ENCODE results near the gene EXD2.
A peak's percentile ranks its signal among the peaks of the same experiment; 100 is the strongest.
"Not testable (repeated sequence)": the region's sequence is repeated elsewhere in the genome, so short reads cannot be mapped to it uniquely, and the experiment has no call there.

The EXD2 gene

DNA sequence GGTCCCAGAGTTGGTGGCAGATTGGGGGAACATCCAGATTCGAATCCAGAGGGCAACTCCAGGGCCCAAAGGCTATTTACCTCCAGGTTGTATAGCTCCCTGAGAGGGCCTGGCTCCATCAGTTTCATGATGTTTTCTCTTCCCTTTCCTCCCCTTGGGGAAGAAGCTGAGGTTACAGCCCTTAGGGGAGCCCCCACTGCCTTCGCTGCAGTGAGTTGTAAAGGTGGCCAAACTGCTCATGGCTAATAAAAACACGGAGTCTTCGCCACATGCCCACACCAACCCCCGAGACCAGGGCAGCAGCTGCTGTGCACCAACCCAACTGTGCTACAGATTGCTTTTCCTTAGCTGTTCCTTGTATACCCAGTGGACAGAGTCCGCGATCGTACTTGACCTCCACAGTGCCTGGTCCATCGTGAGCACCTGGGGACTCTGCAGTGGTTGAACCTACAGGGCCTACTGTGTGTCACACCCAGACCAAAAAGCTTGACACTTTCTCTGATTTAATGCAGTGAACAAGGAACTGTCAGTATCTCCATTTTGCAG, 89.5 kb downstream of the EXD2 start:
- in situ Hi-C loops (cut with HindIII; ENCODE audit: low pct_unique_long_range_greater_than_20kb, low sequenced_read_pairs) = no loop called here
- DNase-seq (ENCODE audit: low read depth in 1 of 2, low spot score in 1 of 2) = no peak
- no peak for TF ChIP-seq JUND (IDR thresholded peaks at IDR 0.05; ENCODE audit: low read depth)

DNA sequence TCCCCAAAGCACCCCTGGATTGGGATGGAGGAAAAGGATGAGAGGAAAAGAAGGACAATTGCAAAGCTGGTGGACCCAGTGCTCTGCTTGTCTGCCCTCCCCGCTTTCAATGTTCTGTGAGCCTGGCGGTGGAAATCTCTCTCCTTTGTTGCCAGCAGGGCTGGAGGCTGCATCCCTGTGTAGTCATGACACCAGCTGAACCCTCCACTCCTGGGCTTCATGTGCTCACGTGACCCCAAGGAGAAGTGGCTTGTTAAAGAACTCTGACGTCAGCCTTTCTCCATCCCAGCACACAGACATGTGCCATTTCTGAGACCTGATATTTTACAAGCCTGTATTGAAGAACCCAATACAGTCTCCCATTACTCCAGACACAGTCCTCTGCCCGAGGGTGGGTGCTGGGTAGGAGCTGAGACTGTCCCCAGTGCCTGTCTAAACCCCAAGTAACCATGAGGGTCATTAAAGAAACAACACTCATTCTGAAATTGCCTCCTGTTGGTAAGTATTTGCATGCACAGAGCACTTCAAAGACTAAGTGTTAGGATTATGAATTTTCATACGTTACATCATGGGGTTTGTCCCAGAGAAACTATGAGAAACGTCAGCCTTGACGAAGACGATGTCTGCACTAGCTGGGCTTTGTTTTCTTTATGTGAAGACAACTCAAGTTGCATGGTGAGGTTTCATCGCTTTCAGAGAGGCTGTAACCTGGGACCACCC, 90.3 kb downstream of the EXD2 start:
- DNase-seq (ENCODE audit: low read depth in 1 of 2, low spot score in 1 of 2) = no peak
- TF ChIP-seq JUND (IDR thresholded peaks at IDR 0.05; ENCODE audit: low read depth) = no peak
- in situ Hi-C loops (cut with HindIII; ENCODE audit: low pct_unique_long_range_greater_than_20kb, low sequenced_read_pairs) = no loop called here

DNA sequence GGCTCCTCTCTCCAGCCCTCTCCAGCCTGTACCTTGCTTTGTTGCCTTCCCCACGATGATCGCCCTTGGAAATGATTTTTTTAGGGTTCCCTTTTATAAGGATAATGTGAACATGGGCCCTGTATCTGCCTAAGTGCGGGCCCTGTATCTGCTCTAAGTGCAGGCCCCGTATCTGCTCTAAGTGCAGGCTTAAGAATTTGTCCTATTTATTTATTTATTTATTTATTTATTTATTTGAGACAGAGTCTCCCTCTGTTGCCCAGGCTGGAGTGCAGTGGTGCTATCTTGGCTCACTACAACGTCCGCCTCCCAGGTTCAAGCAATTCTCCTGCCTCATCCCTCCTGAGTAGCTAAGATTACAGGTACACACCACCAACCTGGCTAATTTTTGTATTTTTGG, 91.2 kb downstream of the EXD2 start:
- in situ Hi-C loops (cut with HindIII; ENCODE audit: low pct_unique_long_range_greater_than_20kb, low sequenced_read_pairs) = no loop called here
- DNase-seq (ENCODE audit: low read depth in 1 of 2, low spot score in 1 of 2) = no peak

DNA sequence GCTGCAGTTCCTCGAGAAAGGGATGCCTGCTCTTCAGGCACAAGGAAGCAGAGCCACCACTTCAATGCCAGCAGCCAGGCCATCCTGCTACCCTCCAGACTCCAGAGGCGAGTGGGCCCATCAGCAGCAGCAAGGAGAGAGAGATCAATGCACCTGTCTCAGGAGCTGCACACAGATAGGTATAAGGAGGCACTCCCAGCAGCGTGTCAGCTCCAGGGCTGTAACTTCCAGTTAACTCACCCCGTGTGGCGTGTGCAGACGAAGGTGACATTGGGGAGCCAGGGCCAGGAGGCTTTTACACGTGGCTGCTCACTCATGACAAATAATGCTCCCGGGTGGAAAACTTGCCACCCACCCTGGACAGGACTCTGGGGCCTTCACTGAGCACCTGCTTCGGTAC, 92.9 kb downstream of the EXD2 start:
- TF ChIP-seq JUND (IDR thresholded peaks at IDR 0.05; ENCODE audit: low read depth) = no peak
- no peak for DNase-seq (ENCODE audit: low read depth in 1 of 2, low spot score in 1 of 2)
- in situ Hi-C loops (cut with HindIII; ENCODE audit: low pct_unique_long_range_greater_than_20kb, low sequenced_read_pairs) = no loop called here

More for the DNA sequence above, 91.2 kb downstream of the EXD2 start:
- no peak for TF ChIP-seq JUND (IDR thresholded peaks at IDR 0.05; ENCODE audit: low read depth)

DNA sequence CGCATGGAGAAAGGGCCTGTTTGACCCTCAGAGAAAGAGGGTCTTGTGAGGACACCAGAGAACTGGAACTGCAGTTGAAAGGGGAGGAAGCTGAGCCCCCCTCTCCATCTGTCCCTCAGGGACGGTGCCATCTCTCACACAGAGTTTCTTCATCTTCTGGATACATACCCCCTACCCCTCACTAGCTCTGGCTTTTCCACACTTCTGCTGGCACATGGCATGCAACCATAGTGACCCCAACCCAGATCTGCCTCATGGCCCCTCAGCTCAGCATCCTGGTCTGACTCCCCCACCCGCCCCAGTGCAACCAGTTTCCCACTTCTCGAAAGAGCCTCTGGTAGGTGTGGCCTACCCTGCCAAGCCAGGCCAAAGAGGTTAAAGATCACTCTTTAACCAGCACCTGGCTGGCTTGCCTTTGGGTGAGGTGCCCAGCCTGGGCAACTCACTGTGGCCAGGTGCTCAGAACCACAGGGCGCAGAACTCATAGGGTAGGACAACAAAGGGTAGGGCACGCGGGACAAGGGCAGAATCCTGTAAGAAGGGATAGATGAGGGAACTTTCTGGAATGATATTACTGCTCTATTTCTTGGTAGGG, 94.5 kb downstream of the EXD2 start:
- no peak for DNase-seq (ENCODE audit: low read depth in 1 of 2, low spot score in 1 of 2)
- TF ChIP-seq JUND (IDR thresholded peaks at IDR 0.05; ENCODE audit: low read depth) = no peak
- in situ Hi-C loops (cut with HindIII; ENCODE audit: low pct_unique_long_range_greater_than_20kb, low sequenced_read_pairs) = no loop called here

DNA sequence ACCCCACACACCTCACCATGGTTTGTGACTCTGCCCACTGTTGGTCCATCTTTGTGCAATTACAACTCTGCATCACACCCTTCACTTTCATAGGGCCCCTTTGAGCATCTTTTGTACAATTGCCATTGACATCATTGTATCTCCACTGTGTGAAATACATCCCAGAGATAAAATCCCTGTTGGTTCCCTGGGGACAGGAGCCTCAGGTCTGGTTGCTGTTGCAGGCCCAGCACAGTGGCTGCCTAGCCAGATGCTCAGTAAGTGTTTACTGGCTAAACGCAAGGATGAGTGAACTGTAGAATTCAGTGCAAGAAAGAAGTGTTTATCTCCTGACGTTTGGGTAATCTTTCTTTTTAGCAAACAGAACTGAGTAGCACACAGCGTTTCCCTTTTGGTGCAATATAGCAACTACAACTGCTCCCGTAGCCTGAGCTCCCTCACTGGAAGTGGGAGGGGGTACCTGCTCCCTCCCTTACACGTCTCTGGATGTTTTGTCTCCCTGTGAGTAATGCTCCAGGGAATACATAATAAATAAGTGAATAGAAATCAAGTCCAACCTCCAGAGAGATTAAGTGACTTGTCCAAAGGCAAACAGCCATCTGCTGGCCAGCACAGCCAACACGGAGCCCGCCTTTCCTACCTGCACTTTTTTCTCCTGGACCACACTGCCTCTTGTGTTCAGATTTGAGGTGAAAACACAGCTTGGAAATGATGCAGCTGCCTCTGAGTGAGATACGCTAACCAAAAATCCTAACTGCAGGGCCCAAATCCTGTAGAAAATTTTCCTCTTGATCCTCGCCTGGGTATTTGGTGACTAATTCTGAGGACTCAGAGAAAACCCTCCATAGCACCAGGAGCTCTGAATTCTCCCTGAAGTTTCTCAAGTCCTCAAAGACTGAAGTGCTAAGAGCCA, 96.1 kb downstream of the EXD2 start:
- no peak for TF ChIP-seq JUND (IDR thresholded peaks at IDR 0.05; ENCODE audit: low read depth)
- peak in 1 of 2 experiments; percentile 45 for DNase-seq (ENCODE audit: low read depth in 1 of 2, low spot score in 1 of 2)
- in situ Hi-C loops (cut with HindIII; ENCODE audit: low pct_unique_long_range_greater_than_20kb, low sequenced_read_pairs) = no loop called here

DNA sequence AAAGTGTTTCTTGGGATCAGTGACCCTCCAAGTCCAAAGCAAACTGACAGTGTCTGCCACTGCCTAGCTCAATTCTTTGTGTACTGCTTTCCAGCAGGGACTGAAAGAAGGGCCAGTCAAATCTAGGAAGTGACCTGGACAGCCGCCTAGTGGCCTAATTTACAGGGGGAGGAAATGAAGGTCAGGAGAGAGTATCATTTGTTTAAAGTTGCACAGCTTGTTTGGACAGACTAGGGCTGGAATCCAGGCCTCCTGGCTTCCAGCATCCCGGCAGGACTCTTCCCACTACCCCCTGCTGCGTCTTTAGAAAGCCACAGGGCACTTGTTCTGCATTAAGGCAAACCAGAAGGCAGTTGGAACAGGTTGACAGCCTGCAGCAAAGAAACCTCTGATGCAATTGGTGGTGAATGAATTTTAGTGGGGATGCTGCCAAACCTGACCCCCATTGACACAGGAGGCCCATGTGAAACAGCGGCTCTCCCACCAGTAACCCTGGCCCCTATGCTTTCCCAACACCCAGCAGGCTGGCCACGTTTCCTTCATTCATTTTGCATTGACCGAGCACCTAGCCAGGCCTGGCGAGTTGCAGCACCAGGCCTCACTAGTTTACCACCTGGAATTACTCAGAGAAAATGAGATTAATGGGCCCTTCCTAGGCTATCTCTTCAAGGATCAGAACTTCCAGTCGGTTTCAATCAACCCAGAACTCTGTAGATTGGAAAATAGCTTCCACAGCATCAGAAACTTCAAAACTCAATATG, 96.9 kb downstream of the EXD2 start:
- in situ Hi-C loops (cut with HindIII; ENCODE audit: low pct_unique_long_range_greater_than_20kb, low sequenced_read_pairs) = no loop called here

DNA sequence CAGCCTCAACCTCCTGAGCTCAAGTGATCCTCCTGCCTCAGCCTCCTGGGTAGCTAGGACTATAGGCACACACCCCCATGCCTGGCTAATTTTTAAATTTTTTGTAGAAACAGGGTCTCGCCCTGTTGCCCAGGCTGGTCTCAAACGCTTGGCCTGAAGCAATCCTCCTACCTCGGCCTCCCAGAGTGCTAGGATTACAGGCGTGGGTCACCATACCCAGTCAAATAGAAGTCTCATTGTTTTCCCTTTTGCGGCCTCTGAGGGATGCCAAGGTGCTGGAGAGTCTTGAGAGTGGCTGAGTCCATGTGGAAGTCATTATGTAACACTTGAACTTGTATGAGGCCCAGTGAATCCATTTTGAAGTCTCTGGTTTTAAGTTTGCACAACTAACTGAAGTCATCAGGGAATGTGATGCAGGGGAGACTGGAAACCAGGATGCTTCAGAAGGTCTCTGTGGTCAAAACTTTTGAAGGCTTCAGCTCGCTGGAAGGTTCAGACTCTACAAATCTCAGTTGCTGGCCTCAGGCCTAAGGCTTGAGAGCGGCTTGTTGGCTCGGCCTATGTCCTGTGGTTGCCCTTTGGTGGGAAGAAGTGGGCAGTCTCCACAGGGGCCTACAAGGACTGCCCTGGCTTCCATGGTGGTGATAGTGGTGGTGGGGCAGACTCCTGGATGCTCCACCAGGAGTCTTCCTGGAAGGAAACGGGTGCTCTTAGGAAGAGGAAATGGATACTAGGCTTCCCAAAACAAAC, 97.8 kb downstream of the EXD2 start:
- no peak for DNase-seq (ENCODE audit: low read depth in 1 of 2, low spot score in 1 of 2)
- in situ Hi-C loops (cut with HindIII; ENCODE audit: low pct_unique_long_range_greater_than_20kb, low sequenced_read_pairs) = no loop called here
- TF ChIP-seq JUND (IDR thresholded peaks at IDR 0.05; ENCODE audit: low read depth) = no peak

More for the DNA sequence above, 96.9 kb downstream of the EXD2 start:
- peak; percentile 19 to 59 for DNase-seq (ENCODE audit: low read depth in 1 of 2, low spot score in 1 of 2)
- no peak for TF ChIP-seq JUND (IDR thresholded peaks at IDR 0.05; ENCODE audit: low read depth)

DNA sequence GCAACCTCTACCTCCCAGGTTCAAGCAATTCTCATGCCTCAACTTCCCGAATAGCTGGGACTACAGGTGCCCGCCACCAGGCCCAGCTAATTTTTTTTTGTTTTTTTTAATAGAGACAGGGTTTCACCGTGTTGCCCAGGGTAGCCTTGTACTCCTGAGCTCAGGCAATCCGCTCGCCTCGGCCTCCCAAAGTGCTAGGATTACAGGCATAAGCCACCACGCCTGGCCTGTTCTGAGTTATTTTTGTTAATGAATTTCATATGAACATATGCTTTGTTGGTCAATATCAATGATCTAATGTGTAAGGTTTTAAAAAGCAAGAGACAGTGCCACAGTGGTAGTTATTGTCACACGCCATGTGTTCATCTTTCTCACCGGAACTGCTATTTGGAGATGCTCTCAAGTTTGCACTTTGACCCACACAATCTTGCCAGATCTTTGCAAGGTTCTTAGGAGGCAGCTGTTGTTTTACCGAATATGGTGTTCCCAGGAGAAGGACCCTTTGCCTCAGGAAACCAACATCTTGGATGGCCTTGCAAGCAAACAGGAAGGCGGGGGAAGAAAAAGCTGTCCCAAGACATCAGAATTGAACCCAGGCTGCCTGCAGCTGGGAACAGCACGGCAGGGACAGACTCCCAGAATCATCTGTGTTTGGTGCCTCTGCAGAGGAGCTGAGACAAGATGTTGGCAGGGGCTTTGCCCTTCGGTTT, 98.7 kb downstream of the EXD2 start:
- in situ Hi-C loops (cut with HindIII; ENCODE audit: low pct_unique_long_range_greater_than_20kb, low sequenced_read_pairs) = no loop called here
- DNase-seq (ENCODE audit: low read depth in 1 of 2, low spot score in 1 of 2) = no peak
- no peak for TF ChIP-seq JUND (IDR thresholded peaks at IDR 0.05; ENCODE audit: low read depth)

DNA sequence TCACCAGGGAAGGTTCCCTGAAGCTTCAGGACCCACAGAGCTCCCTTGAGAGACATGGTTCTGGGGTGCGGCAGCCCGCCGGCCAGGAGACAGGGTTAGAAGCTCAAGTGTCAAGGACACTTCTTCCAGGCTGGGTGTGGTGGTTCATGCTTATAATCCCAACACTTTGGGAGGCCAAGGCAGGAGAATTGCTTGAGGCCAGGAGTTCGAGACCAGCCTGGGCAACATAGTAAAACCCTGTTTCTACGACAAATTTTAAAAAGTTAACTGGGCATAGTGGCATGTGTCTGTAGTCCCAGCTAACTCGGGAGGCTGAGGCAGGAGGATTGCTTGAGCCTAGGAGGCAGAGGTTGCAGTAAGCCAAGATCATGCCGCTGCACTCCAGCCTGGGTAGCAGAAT, 99.6 kb downstream of the EXD2 start:
- in situ Hi-C loops (cut with HindIII; ENCODE audit: low pct_unique_long_range_greater_than_20kb, low sequenced_read_pairs); DNase-seq (ENCODE audit: low read depth in 1 of 2, low spot score in 1 of 2): not testable (repeated sequence)

DNA sequence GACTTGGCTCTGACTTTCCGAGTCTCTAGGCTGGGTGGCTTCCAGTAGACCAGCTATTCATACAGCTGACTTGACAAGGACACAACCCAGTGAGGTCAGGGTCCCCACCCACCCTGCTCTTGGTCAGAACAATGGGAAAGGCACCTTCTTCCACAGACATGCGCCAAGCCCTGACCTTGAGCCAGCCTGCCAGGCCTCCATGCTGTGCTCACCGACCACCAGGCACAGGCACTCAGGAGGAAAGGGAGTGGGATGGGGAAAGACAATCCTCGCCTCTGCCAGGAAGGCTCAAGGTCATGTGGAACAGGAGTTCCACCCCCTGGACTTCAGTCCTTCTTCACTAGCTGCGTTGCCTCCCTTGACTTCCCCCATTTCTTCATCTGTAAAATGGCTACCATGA, 100.1 kb downstream of the EXD2 start:
- DNase-seq (ENCODE audit: low read depth in 1 of 2, low spot score in 1 of 2) = no peak
- in situ Hi-C loops (cut with HindIII; ENCODE audit: low pct_unique_long_range_greater_than_20kb, low sequenced_read_pairs) = no loop called here
- no peak for TF ChIP-seq JUND (IDR thresholded peaks at IDR 0.05; ENCODE audit: low read depth)

Measured in T47D (cell line).